ENCODE data around the gene ANKRD10. TPM values are rescaled to one million over a fixed set of nuclear protein-coding genes. Genes with fewer than 3 reads are reported as not detected.

ANKRD10 gene
- total and polyA plus RNA-seq, 2 of the 8 experiments (the other 6 are each of a cell fraction or from before 2014, with no cell fraction given) = 146 to 218 TPM

GRCh38 chr13:110838867-110839538, 75.9 kb downstream of the ANKRD10 start:
- CTCF ChIA-PET (ENCODE audit: partially characterized antibody) = no interaction called here
- no peak for TF ChIP-seq KDM1A (IDR thresholded peaks at IDR 0.05; ENCODE audit: borderline replicate concordance, low read length)
- TF ChIP-seq CBX8 (IDR thresholded peaks at IDR 0.05; ENCODE audit: borderline replicate concordance, low read depth, low read length) = no peak
- TF ChIP-seq BRCA1 (IDR thresholded peaks at IDR 0.05; ENCODE audit: low read depth, low read length) = no peak
- no peak for TF ChIP-seq TAF1 (IDR thresholded peaks at IDR 0.05; ENCODE audit: low read depth, low read length)
- no peak for TF ChIP-seq RAD21 (IDR thresholded peaks at IDR 0.05 in 1 of 2, conservative IDR thresholded peaks at IDR 0.05 in 1 of 2; ENCODE audit: low read depth in 2 of 2, low read length in 2 of 2)
- no peak for TF ChIP-seq TAF7 (optimal IDR thresholded peaks at IDR 0.05; ENCODE audit: borderline replicate concordance, low read depth, low read length)
- Histone ChIP-seq H3K4me1 (replicated peaks in 1 of 4; ENCODE audit: control insufficient read depth in 3 of 4, insufficient read depth in 4 of 4, low read length in 3 of 4) (no peaks in the 10 kb centered on the region), H2BK12ac (ENCODE audit: low read depth, low read length) (no peak overlapping the region), H2BK20ac (ENCODE audit: low read length) (no peak overlapping the region), H2BK15ac (ENCODE audit: low read length) (no peak overlapping the region), H3K4me3 (ENCODE audit: extremely low read depth in 1 of 4, insufficient read depth in 2 of 4, low read depth in 3 of 4, low read length in 4 of 4) (no peak overlapping the region), H3K4ac (replicated peaks; ENCODE audit: insufficient read length, low read depth, low read length) (no peak overlapping the region), H3K56ac (replicated peaks; ENCODE audit: insufficient read length, low read depth, low read length) (no peak overlapping the region), H2BK120ac (replicated peaks; ENCODE audit: low read depth, low read length) (no peak overlapping the region), H3K14ac (ENCODE audit: insufficient read length) (no peak overlapping the region), H4K20me1 (replicated peaks in 1 of 2; ENCODE audit: control insufficient read depth in 1 of 2, insufficient read depth in 2 of 2, low read length in 2 of 2) (no peaks in the 10 kb centered on the region), H4K8ac (ENCODE audit: extremely low read depth, insufficient read depth, low read length) (no peak overlapping the region), H4K91ac (replicated peaks; ENCODE audit: insufficient read length, low read length) (no peak overlapping the region), H3K27ac (ENCODE audit: low read depth, low read length) (no peak overlapping the region), H3K9me3 (ENCODE audit: insufficient read depth in 2 of 2, low read depth in 1 of 2, low read length in 1 of 2) (no peaks in the 10 kb centered on the region), H2BK5ac (ENCODE audit: low read depth, low read length) (no peak overlapping the region), H2AK5ac (ENCODE audit: low read depth, low read length) (no peak overlapping the region), H3K79me1 (ENCODE audit: low read depth, low read length) (no peaks in the 10 kb centered on the region), H3K4me2 (ENCODE audit: insufficient read depth in 1 of 2, low read depth in 2 of 2, low read length in 2 of 2) (no peak overlapping the region), H3K27me3 (replicated peaks in 1 of 4; ENCODE audit: control insufficient read depth in 3 of 4, extremely low read depth in 1 of 4, insufficient read depth in 3 of 4, low read length in 3 of 4) (no peaks in the 10 kb centered on the region), H3K79me2 (ENCODE audit: control insufficient read depth in 1 of 2, insufficient read depth in 2 of 2, low read length in 2 of 2) (no peaks in the 10 kb centered on the region), H4K5ac (ENCODE audit: insufficient read length, low read depth, low read length) (no peak overlapping the region), H3K9ac (replicated peaks in 1 of 4; ENCODE audit: extremely low read depth in 1 of 4, low read depth in 3 of 4, low read length in 3 of 4) (no peak overlapping the region), H3K23me2 (ENCODE audit: low read depth, low read length) (no peaks in the 10 kb centered on the region; the same call in 1 of the 2 replicates), H3K18ac (ENCODE audit: extremely low read depth, low read length) (no peak overlapping the region), H2AFZ (ENCODE audit: low read length) (no peak overlapping the region), H3K23ac (ENCODE audit: insufficient read length) (no peak overlapping the region), H3K36me3 (ENCODE audit: control insufficient read depth in 2 of 4, insufficient read depth in 4 of 4, low read length in 3 of 4) (no peaks in the 10 kb centered on the region)
- FAIRE-seq (no peak), DNase-seq (ENCODE audit: low read depth in 1 of 2, low spot score in 2 of 2) (no peak)
- POLR2A ChIA-PET (ENCODE audit: partially characterized antibody) = no interaction called here
- 91% methylated on average over 3 of the region's 4 CpGs; no CpG with 5 or more reads in 1 of the 2 experiments for WGBS, 2 experiments (ENCODE audit: extremely low coverage in 1 of 2, insufficient coverage in 1 of 2, insufficient read length in 1 of 2, insufficient replicate concordance in 2 of 2, low coverage in 1 of 2, low lambda C conversion rate in 2 of 2, missing lambda C conversion rate in 1 of 2)

Data from H1 (cell line).